H9 (cell line): Measurements from ENCODE around the gene TMCC3. TPM values are rescaled to one million over a fixed set of nuclear protein-coding genes. Genes with fewer than 3 reads are reported as not detected.

Experiments used
- DNase-seq: peaks from one replicate; pipeline ENCODE4 v3.0.0-alpha.2; 2017
- H2AFZ ChIP-seq: one replicate; pipeline ENCODE4 v1.6.1; 2013; ENCODE audit warnings: mild to moderate bottlenecking, low read length, control low read depth, moderate library complexity
- H2AK5ac ChIP-seq: 2 replicates; pipeline ENCODE4 v1.6.1; 2013; ENCODE audit warnings: low read length, control low read depth, mixed read lengths; ENCODE audit not compliant: insufficient read length
- H2BK120ac ChIP-seq: one replicate; pipeline ENCODE4 v1.6.1; 2013; ENCODE audit warnings: low read depth, mild to moderate bottlenecking, low read length, control low read depth, inconsistent platforms; ENCODE audit not compliant: poor library complexity, severe bottlenecking
- H2BK12ac ChIP-seq: 2 replicates; pipeline ENCODE4 v1.6.1; 2013; ENCODE audit warnings: low read length, control low read depth, mixed read lengths, low read depth; ENCODE audit not compliant: insufficient read length
- H2BK15ac ChIP-seq: 2 replicates; pipeline ENCODE4 v1.6.1; 2013; ENCODE audit warnings: low read depth, low read length, control low read depth
- H2BK20ac ChIP-seq: one replicate; pipeline ENCODE4 v1.6.1; 2013; ENCODE audit warnings: low read depth, mild to moderate bottlenecking, low read length, control low read depth, inconsistent platforms; ENCODE audit not compliant: poor library complexity, severe bottlenecking
- H2BK5ac ChIP-seq: 2 replicates; pipeline ENCODE4 v1.6.1; 2013; ENCODE audit warnings: low read length, control low read depth, mixed read lengths; ENCODE audit not compliant: insufficient read length
- H3K14ac ChIP-seq: 2 replicates; pipeline ENCODE4 v1.6.1; 2013; ENCODE audit warnings: low read length, control low read depth; ENCODE audit not compliant: insufficient read depth
- H3K18ac ChIP-seq: 2 replicates; pipeline ENCODE4 v1.6.1; 2013; ENCODE audit warnings: low read depth, mild to moderate bottlenecking, mixed read lengths, low read length, control low read depth; ENCODE audit not compliant: insufficient read length
- H3K23ac ChIP-seq: 2 replicates; pipeline ENCODE4 v1.6.1; 2013; ENCODE audit warnings: low read length, control low read depth, mixed read lengths, low read depth; ENCODE audit not compliant: insufficient read length
- H3K23me2 ChIP-seq: 2 replicates; pipeline ENCODE4 v1.6.1; 2013; ENCODE audit warnings: low read depth, mild to moderate bottlenecking, mixed read lengths, low read length, control low read depth; ENCODE audit not compliant: insufficient read length, poor library complexity, severe bottlenecking
- H3K27ac ChIP-seq: 2 replicates; pipeline ENCODE4 v1.5.1; 2013; ENCODE audit warnings: low read length, control low read depth, mixed read lengths, low read depth; ENCODE audit not compliant: insufficient read length
- H3K27me3 ChIP-seq: 2 replicates; pipeline ENCODE4 v1.6.1; 2013; ENCODE audit warnings: low read length, control low read depth, inconsistent platforms; ENCODE audit not compliant: insufficient read depth
- H3K4ac ChIP-seq: 2 replicates; pipeline ENCODE4 v1.6.1; 2013; ENCODE audit warnings: low read depth, mild to moderate bottlenecking, control low read depth, inconsistent platforms, low read length, moderate library complexity
- H3K4me1 ChIP-seq: 2 replicates; pipeline ENCODE4 v1.6.1; 2013; ENCODE audit warnings: low read length, control low read depth, inconsistent platforms; ENCODE audit not compliant: insufficient read depth
- H3K4me2 ChIP-seq: 2 replicates; pipeline ENCODE4 v1.6.1; 2013; ENCODE audit warnings: low read length, control low read depth, mixed read lengths; ENCODE audit not compliant: insufficient read length, insufficient read depth
- H3K56ac ChIP-seq: 2 replicates; pipeline ENCODE4 v1.6.1; 2013; ENCODE audit warnings: low read depth, mild to moderate bottlenecking, mixed read lengths, low read length, control low read depth; ENCODE audit not compliant: insufficient read length
- H3K79me1 ChIP-seq: 2 replicates; pipeline ENCODE4 v1.6.1; 2013; ENCODE audit warnings: low read depth, mild to moderate bottlenecking, moderate library complexity, low read length, control low read depth, inconsistent platforms; ENCODE audit not compliant: insufficient read depth, poor library complexity, severe bottlenecking
- H3K79me2 ChIP-seq: 2 replicates; pipeline ENCODE4 v1.6.1; 2013; ENCODE audit warnings: low read length, control low read depth, inconsistent platforms; ENCODE audit not compliant: insufficient read depth
- H3K9ac ChIP-seq: 2 replicates; pipeline ENCODE4 v1.6.1; 2013; ENCODE audit warnings: low read length, control low read depth, mixed read lengths; ENCODE audit not compliant: insufficient read length; ENCODE audit errors: extremely low read depth
- H3K9me3 ChIP-seq: one replicate; pipeline ENCODE4 v1.6.1; 2013; ENCODE audit warnings: low read depth, low read length, inconsistent platforms; ENCODE audit not compliant: control insufficient read depth
- H3T11ph ChIP-seq: one replicate; pipeline ENCODE4 v1.6.1; 2013; ENCODE audit warnings: mild to moderate bottlenecking, low read length, control low read depth, inconsistent platforms
- H4K20me1 ChIP-seq: one replicate; pipeline ENCODE4 v1.6.1; 2013; ENCODE audit not compliant: control insufficient read depth, insufficient read length, insufficient read depth
- H4K5ac ChIP-seq: 2 replicates; pipeline ENCODE4 v1.6.1; 2013; ENCODE audit warnings: low read depth, mild to moderate bottlenecking, mixed read lengths, low read length, control low read depth; ENCODE audit not compliant: insufficient read length
- H4K8ac ChIP-seq: replicated peaks from 2 replicates; pipeline ENCODE4 v1.6.1; 2013; ENCODE audit warnings: low read length, control low read depth, mixed read lengths, low read depth; ENCODE audit not compliant: insufficient read length
- H4K91ac ChIP-seq: 2 replicates; pipeline ENCODE4 v1.6.1; 2013; ENCODE audit warnings: low read depth, mild to moderate bottlenecking, moderate library complexity, mixed read lengths, low read length, control low read depth; ENCODE audit not compliant: insufficient read length
- H3K27ac Mint-ChIP-seq, 3 experiments: 2 replicates in 2 of 3; 3 replicates in 1 of 3; pipeline ENCODE4 v1.8.0; 2020 to 2021; ENCODE audit warnings: mixed read lengths in 3 of 3, mild to moderate bottlenecking in 1 of 3, moderate library complexity in 1 of 3
- H3K27me3 Mint-ChIP-seq: 2 replicates; pipeline ENCODE4 v1.8.0; 2021; ENCODE audit warnings: low read depth, mild to moderate bottlenecking, moderate library complexity, mixed read lengths
- H3K36me3 Mint-ChIP-seq, 3 experiments: 2 replicates in 2 of 3; 3 replicates in 1 of 3; pipeline ENCODE4 v1.8.0; 2020 to 2021; ENCODE audit warnings: low read depth in 3 of 3, mixed read lengths in 3 of 3; ENCODE audit not compliant: insufficient read depth in 1 of 3
- H3K4me1 Mint-ChIP-seq, 2 experiments: 2 replicates each; pipeline ENCODE4 v1.8.0; 2020; ENCODE audit warnings: mixed read lengths in 2 of 2
- H3K4me3 Mint-ChIP-seq, 2 experiments: 2 replicates in 1 of 2; 3 replicates in 1 of 2; pipeline ENCODE4 v1.8.0; 2020 to 2021; ENCODE audit warnings: mild to moderate bottlenecking in 2 of 2, mixed read lengths in 2 of 2, moderate library complexity in 1 of 2
- H3K9me3 Mint-ChIP-seq, 2 experiments: 2 replicates in 1 of 2; 3 replicates in 1 of 2; pipeline ENCODE4 v1.8.0; 2020; ENCODE audit warnings: mild to moderate bottlenecking in 2 of 2, mixed read lengths in 2 of 2, moderate library complexity in 1 of 2
- WGBS: extraction: QIAGEN DNeasy Blood & Tissue Kit; methylation state at CpG from one replicate; pipeline ENCODE4 v1.1.7; 2013; ENCODE audit warnings: missing lambda C conversion rate, low lambda C conversion rate, mixed read lengths; ENCODE audit not compliant: insufficient read length; ENCODE audit errors: extremely low coverage; 5-methylcytosine and 5-hydroxymethylcytosine counted together
- total RNA-seq: library from RNA; stranded (reverse); gene quantifications from 2 replicates; pipeline ENCODE4 v1.2.1, GENCODE V29; 2021
- TF ChIP-seq, protein P1 (sequence below): fragments of 200-600 bp; sonication (generic); conservative IDR thresholded peaks from 3 replicates; pipeline ENCODE4 v1.8.0; 2021; ENCODE audit warnings: antibody characterized with exemption, mild to moderate bottlenecking

TMCC3 gene
- total RNA-seq, 1 experiment from 2014 or later: 0.87 TPM

DNA sequence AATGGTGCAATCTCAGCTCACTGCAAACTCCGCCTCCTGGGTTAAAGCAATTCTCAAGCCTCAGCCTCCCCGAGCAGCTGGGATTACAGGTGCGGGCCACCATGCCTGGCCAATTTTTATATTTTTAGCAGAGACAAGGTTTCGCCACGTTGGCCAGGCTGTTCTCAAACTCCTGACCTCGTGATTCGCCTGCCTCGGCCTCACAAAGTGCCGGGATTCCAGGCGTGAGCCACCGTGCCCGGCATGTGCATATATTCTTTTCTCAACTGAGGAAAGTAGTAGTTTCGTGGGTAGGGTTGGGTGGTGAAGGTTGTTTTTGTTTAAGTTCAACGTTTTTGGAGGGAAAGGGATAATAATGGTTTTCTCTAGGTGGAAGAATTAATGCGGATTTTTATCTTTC, 96.5 kb downstream of the TMCC3 start:
- H3K9me3 Mint-ChIP-seq: peaks cover 0 to 2% of the 10 kb centered on the region in 2 experiments; a peak in 2 of 5 replicates
- Histone ChIP-seq H4K5ac (no peak overlapping the region), H3K4me2 (no peak overlapping the region), H3K27ac (no peak overlapping the region), H2BK120ac (no peak overlapping the region), H2BK5ac (no peak overlapping the region), H3K27me3 (no peaks in the 10 kb centered on the region), H3K23me2 (no peaks in the 10 kb centered on the region), H2AFZ (no peak overlapping the region), H3K4ac (no peak overlapping the region), H3K9ac (no peak overlapping the region), H3K18ac (no peak overlapping the region), H3K14ac (no peak overlapping the region), H2BK12ac (no peak overlapping the region), H2AK5ac (no peak overlapping the region), H4K8ac (no peak overlapping the region), H3K23ac (no peak overlapping the region), H3K56ac (no peak overlapping the region), H2BK20ac (no peak overlapping the region), H4K91ac (no peak overlapping the region), H3K9me3 (no peaks in the 10 kb centered on the region), H3K79me2 (no peaks in the 10 kb centered on the region), H2BK15ac (no peak overlapping the region), H3T11ph (no peak overlapping the region), H3K79me1 (no peaks in the 10 kb centered on the region), H3K4me1 (no peaks in the 10 kb centered on the region), H4K20me1 (no peaks in the 10 kb centered on the region)
- peaks cover 3% of the 10 kb centered on the region; the same call in 1 of the 2 replicates for H3K27me3 Mint-ChIP-seq
- H3K4me3 Mint-ChIP-seq: no peak overlapping the region
- TF ChIP-seq, protein P1, sequence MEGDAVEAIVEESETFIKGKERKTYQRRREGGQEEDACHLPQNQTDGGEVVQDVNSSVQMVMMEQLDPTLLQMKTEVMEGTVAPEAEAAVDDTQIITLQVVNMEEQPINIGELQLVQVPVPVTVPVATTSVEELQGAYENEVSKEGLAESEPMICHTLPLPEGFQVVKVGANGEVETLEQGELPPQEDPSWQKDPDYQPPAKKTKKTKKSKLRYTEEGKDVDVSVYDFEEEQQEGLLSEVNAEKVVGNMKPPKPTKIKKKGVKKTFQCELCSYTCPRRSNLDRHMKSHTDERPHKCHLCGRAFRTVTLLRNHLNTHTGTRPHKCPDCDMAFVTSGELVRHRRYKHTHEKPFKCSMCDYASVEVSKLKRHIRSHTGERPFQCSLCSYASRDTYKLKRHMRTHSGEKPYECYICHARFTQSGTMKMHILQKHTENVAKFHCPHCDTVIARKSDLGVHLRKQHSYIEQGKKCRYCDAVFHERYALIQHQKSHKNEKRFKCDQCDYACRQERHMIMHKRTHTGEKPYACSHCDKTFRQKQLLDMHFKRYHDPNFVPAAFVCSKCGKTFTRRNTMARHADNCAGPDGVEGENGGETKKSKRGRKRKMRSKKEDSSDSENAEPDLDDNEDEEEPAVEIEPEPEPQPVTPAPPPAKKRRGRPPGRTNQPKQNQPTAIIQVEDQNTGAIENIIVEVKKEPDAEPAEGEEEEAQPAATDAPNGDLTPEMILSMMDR: no peak
- no peaks in the 10 kb centered on the region for H3K36me3 Mint-ChIP-seq
- DNase-seq: peak; percentile 23
- H3K4me1 Mint-ChIP-seq: no peaks in the 10 kb centered on the region
- 100% methylated on average over 2 of the region's 15 CpGs for WGBS
- H3K27ac Mint-ChIP-seq: no peak overlapping the region
